Activated naive CD8-positive, alpha-beta T cell (primary cell): ENCODE data around the gene TRAPPC2B.
"Not testable (repeated sequence)": the region's sequence is repeated elsewhere in the genome, so short reads cannot be mapped to it uniquely, and the experiment has no call there.

Experiments
- H3K27ac Mint-ChIP-seq: one replicate; pipeline ENCODE4 v1.8.0; 2021; ENCODE audit warnings: mixed read lengths
- H3K27me3 Mint-ChIP-seq: one replicate; pipeline ENCODE4 v1.8.0; 2021; ENCODE audit warnings: mixed read lengths
- H3K36me3 Mint-ChIP-seq: one replicate; pipeline ENCODE4 v1.8.0; 2021; ENCODE audit warnings: mixed read lengths
- H3K4me1 Mint-ChIP-seq: one replicate; pipeline ENCODE4 v1.8.0; 2021; ENCODE audit warnings: low read depth, mixed read lengths
- H3K4me3 Mint-ChIP-seq: one replicate; pipeline ENCODE4 v1.8.0; 2021; ENCODE audit warnings: mild to moderate bottlenecking, mixed read lengths
- H3K9me3 Mint-ChIP-seq: one replicate; pipeline ENCODE4 v1.8.0; 2021; ENCODE audit warnings: low read depth, mixed read lengths

Gene TRAPPC2B

GRCh38 chr19:57351867-57352266 is 11.5 kb upstream of the TRAPPC2B start:
- Mint-ChIP-seq H3K9me3 (peaks cover 33% of the 10 kb centered on the region), H3K27ac (peak overlapping the region; percentile 87), H3K4me1 (peaks cover 34% of the 10 kb centered on the region), H3K36me3 (peaks cover 59% of the 10 kb centered on the region), H3K4me3 (peak overlapping the region; percentile 96), H3K27me3 (peaks cover 4% of the 10 kb centered on the region)

GRCh38 chr19:57355916-57356315 is 7.4 kb upstream of the TRAPPC2B start:
- Mint-ChIP-seq H3K36me3 (peaks cover 68% of the 10 kb centered on the region), H3K27ac (no peak overlapping the region)

GRCh38 chr19:57357406-57357805 is 5.9 kb upstream of the TRAPPC2B start:
- Mint-ChIP-seq H3K27me3 (no peaks in the 10 kb centered on the region), H3K36me3 (peaks cover 69% of the 10 kb centered on the region), H3K4me3 (no peak overlapping the region), H3K4me1 (peaks cover 14% of the 10 kb centered on the region), H3K9me3 (peaks cover 32% of the 10 kb centered on the region), H3K27ac (no peak overlapping the region)

More at GRCh38 chr19:57355916-57356315, 7.4 kb upstream of the TRAPPC2B start:
- H3K4me1 Mint-ChIP-seq, result peaks cover 29% of the 10 kb centered on the region
- H3K4me3 Mint-ChIP-seq, result no peak overlapping the region
- no peaks in the 10 kb centered on the region for H3K27me3 Mint-ChIP-seq
- H3K9me3 Mint-ChIP-seq, result peaks cover 33% of the 10 kb centered on the region

GRCh38 chr19:57359300-57359699 is 4.1 kb upstream of the TRAPPC2B start:
- H3K36me3 Mint-ChIP-seq, result peaks cover 61% of the 10 kb centered on the region
- H3K9me3 Mint-ChIP-seq, result peaks cover 23% of the 10 kb centered on the region
- no peaks in the 10 kb centered on the region for H3K27me3 Mint-ChIP-seq
- H3K27ac Mint-ChIP-seq, result no peak overlapping the region
- H3K4me3 Mint-ChIP-seq, result no peak overlapping the region
- H3K4me1 Mint-ChIP-seq, result peaks cover 15% of the 10 kb centered on the region

- no peak overlapping the region for H3K27ac Mint-ChIP-seq
- peaks cover 8% of the 10 kb centered on the region for H3K9me3 Mint-ChIP-seq
- H3K4me3 Mint-ChIP-seq, result peak overlapping the region; percentile 93
- H3K4me1 Mint-ChIP-seq, result peaks cover 15% of the 10 kb centered on the region
- H3K36me3 Mint-ChIP-seq, result peaks cover 33% of the 10 kb centered on the region
- no peaks in the 10 kb centered on the region for H3K27me3 Mint-ChIP-seq
Observed at GRCh38 chr19:57362419-57362818, 932 bp upstream of the TRAPPC2B start.

- peaks cover 29% of the 10 kb centered on the region for H3K36me3 Mint-ChIP-seq
- H3K4me3 Mint-ChIP-seq, result peak overlapping the region; percentile 93
- peak overlapping the region; percentile 94 for H3K27ac Mint-ChIP-seq
- H3K4me1 Mint-ChIP-seq, result peaks cover 15% of the 10 kb centered on the region
- peaks cover 11% of the 10 kb centered on the region for H3K9me3 Mint-ChIP-seq
- no peaks in the 10 kb centered on the region for H3K27me3 Mint-ChIP-seq
Observed at GRCh38 chr19:57363688-57364181, 384 bp downstream of the TRAPPC2B start.

- peaks cover 37% of the 10 kb centered on the region for H3K36me3 Mint-ChIP-seq
- H3K9me3 Mint-ChIP-seq, result peaks cover 8% of the 10 kb centered on the region
- no peak overlapping the region for H3K27ac Mint-ChIP-seq
- peaks cover 15% of the 10 kb centered on the region for H3K4me1 Mint-ChIP-seq
- no peaks in the 10 kb centered on the region for H3K27me3 Mint-ChIP-seq
- H3K4me3 Mint-ChIP-seq, result no peak overlapping the region
Observed at GRCh38 chr19:57366776-57367175, 3.4 kb downstream of the TRAPPC2B start.

GRCh38 chr19:57374179-57374578 is 10.8 kb downstream of the TRAPPC2B start:
- peaks cover 20% of the 10 kb centered on the region for H3K9me3 Mint-ChIP-seq
- H3K27me3 Mint-ChIP-seq, result no peaks in the 10 kb centered on the region
- H3K4me1 Mint-ChIP-seq, result no peaks in the 10 kb centered on the region
- H3K4me3 Mint-ChIP-seq, result no peak overlapping the region
- H3K27ac Mint-ChIP-seq, result no peak overlapping the region
- H3K36me3 Mint-ChIP-seq, result peaks cover 66% of the 10 kb centered on the region

GRCh38 chr19:57374647-57375046 is 11.3 kb downstream of the TRAPPC2B start:
- not testable (repeated sequence) for H3K4me3 Mint-ChIP-seq, H3K27me3 Mint-ChIP-seq, H3K27ac Mint-ChIP-seq, H3K4me1 Mint-ChIP-seq
- Mint-ChIP-seq H3K9me3 (peaks cover 25% of the 10 kb centered on the region), H3K36me3 (peaks cover 66% of the 10 kb centered on the region)

- Mint-ChIP-seq H3K27ac (no peak overlapping the region), H3K9me3 (peaks cover 34% of the 10 kb centered on the region), H3K4me1 (no peaks in the 10 kb centered on the region), H3K27me3 (no peaks in the 10 kb centered on the region), H3K4me3 (no peak overlapping the region), H3K36me3 (peaks cover 67% of the 10 kb centered on the region)
Observed at GRCh38 chr19:57376151-57376550, 12.8 kb downstream of the TRAPPC2B start.

- Mint-ChIP-seq H3K9me3 (peaks cover 34% of the 10 kb centered on the region), H3K36me3 (peaks cover 53% of the 10 kb centered on the region), H3K27me3 (no peaks in the 10 kb centered on the region), H3K27ac (no peak overlapping the region), H3K4me1 (no peaks in the 10 kb centered on the region), H3K4me3 (no peak overlapping the region)
Observed at GRCh38 chr19:57377498-57378146, 14.3 kb downstream of the TRAPPC2B start.

GRCh38 chr19:57380923-57381322 is 17.6 kb downstream of the TRAPPC2B start:
- Mint-ChIP-seq H3K4me1 (no peaks in the 10 kb centered on the region), H3K27ac (no peak overlapping the region), H3K36me3 (peaks cover 35% of the 10 kb centered on the region), H3K9me3 (peaks cover 27% of the 10 kb centered on the region), H3K27me3 (no peaks in the 10 kb centered on the region), H3K4me3 (no peak overlapping the region)

GRCh38 chr19:57382806-57383488 is 19.6 kb downstream of the TRAPPC2B start:
- H3K4me3 Mint-ChIP-seq, result no peak overlapping the region
- H3K27ac Mint-ChIP-seq, result no peak overlapping the region
- H3K4me1 Mint-ChIP-seq, result no peaks in the 10 kb centered on the region
- peaks cover 20% of the 10 kb centered on the region for H3K36me3 Mint-ChIP-seq
- peaks cover 29% of the 10 kb centered on the region for H3K9me3 Mint-ChIP-seq
- H3K27me3 Mint-ChIP-seq, result no peaks in the 10 kb centered on the region

GRCh38 chr19:57389194-57389729 is 25.9 kb downstream of the TRAPPC2B start:
- Mint-ChIP-seq H3K4me1 (peaks cover 32% of the 10 kb centered on the region), H3K9me3 (peaks cover 22% of the 10 kb centered on the region), H3K27ac (peak overlapping the region; percentile 88), H3K27me3 (no peaks in the 10 kb centered on the region), H3K4me3 (peak overlapping the region; percentile 97), H3K36me3 (peaks cover 38% of the 10 kb centered on the region)
